Mononuclear cell (primary cell): ENCODE results near the gene SGK1. TPM values are rescaled to one million over a fixed set of nuclear protein-coding genes. Genes with fewer than 3 reads are reported as not detected.

Experiments
- H3K27me3 ChIP-seq: 2 replicates; pipeline ENCODE4 v1.6.0; 2011; ENCODE audit warnings: low read length, control low read depth; ENCODE audit not compliant: insufficient read depth
- H3K4me1 ChIP-seq: 2 replicates; pipeline ENCODE4 v1.5.1; 2011; ENCODE audit warnings: mild to moderate bottlenecking, low read length, control low read depth; ENCODE audit not compliant: insufficient read depth
- H3K4me3 ChIP-seq: 2 replicates; pipeline ENCODE4 v1.5.1; 2011; ENCODE audit warnings: mild to moderate bottlenecking, low read length, moderate library complexity
- H3K9me3 ChIP-seq: 2 replicates; pipeline ENCODE4 v1.5.1; 2011; ENCODE audit warnings: low read depth, mild to moderate bottlenecking, control low read depth, low read length
- total RNA-seq: library from RNA; depleted of rRNA; stranded (reverse); fragments of >200 nt; gene quantifications from one replicate; pipeline ENCODE4 v1.2.3, GENCODE V29; 2012

SGK1 gene
- total RNA-seq, 1 donor: 1,288 TPM

GRCh38 chr6:134176264-134176975 lies 141.5 kb downstream of the SGK1 start:
- H3K4me3 ChIP-seq: peak overlapping the region; percentile 86

GRCh38 chr6:134175532-134176263 lies 142.2 kb downstream of the SGK1 start:
- Histone ChIP-seq H3K27me3 (no peaks in the 10 kb centered on the region), H3K4me1 (peaks cover 52% of the 10 kb centered on the region), H3K9me3 (no peaks in the 10 kb centered on the region)

More at GRCh38 chr6:134176264-134176975, 141.5 kb downstream of the SGK1 start:
- H3K9me3 ChIP-seq: no peaks in the 10 kb centered on the region
- no peaks in the 10 kb centered on the region for H3K27me3 ChIP-seq
- H3K4me1 ChIP-seq: peaks cover 45% of the 10 kb centered on the region

GRCh38 chr6:134174672-134175531 lies 143.0 kb downstream of the SGK1 start:
- Histone ChIP-seq H3K9me3 (no peaks in the 10 kb centered on the region), H3K4me3 (peak overlapping the region; percentile 86), H3K27me3 (no peaks in the 10 kb centered on the region), H3K4me1 (peaks cover 58% of the 10 kb centered on the region)

More at GRCh38 chr6:134175532-134176263, 142.2 kb downstream of the SGK1 start:
- H3K4me3 ChIP-seq: peak overlapping the region; percentile 86

GRCh38 chr6:134173936-134174671 lies 143.8 kb downstream of the SGK1 start:
- H3K27me3 ChIP-seq: no peaks in the 10 kb centered on the region
- H3K9me3 ChIP-seq: no peaks in the 10 kb centered on the region
- peaks cover 62% of the 10 kb centered on the region for H3K4me1 ChIP-seq
- H3K4me3 ChIP-seq: peak overlapping the region; percentile 86

- Histone ChIP-seq H3K4me1 (peaks cover 57% of the 10 kb centered on the region), H3K9me3 (no peaks in the 10 kb centered on the region), H3K4me3 (peak overlapping the region; percentile 86), H3K27me3 (no peaks in the 10 kb centered on the region)
Observed at GRCh38 chr6:134173366-134173725, 144.6 kb downstream of the SGK1 start.

- Histone ChIP-seq H3K27me3 (no peaks in the 10 kb centered on the region), H3K4me3 (peak overlapping the region; percentile 86), H3K9me3 (no peaks in the 10 kb centered on the region), H3K4me1 (peaks cover 54% of the 10 kb centered on the region)
Observed at GRCh38 chr6:134172706-134173365, 145.1 kb downstream of the SGK1 start.

GRCh38 chr6:134172020-134172705 lies 145.7 kb downstream of the SGK1 start:
- Histone ChIP-seq H3K9me3 (no peaks in the 10 kb centered on the region), H3K4me1 (peaks cover 47% of the 10 kb centered on the region)

GRCh38 chr6:134171517-134171916 lies 146.4 kb downstream of the SGK1 start:
- no peak overlapping the region for H3K4me3 ChIP-seq
- peaks cover 43% of the 10 kb centered on the region for H3K4me1 ChIP-seq
- no peaks in the 10 kb centered on the region for H3K9me3 ChIP-seq
- H3K27me3 ChIP-seq: no peaks in the 10 kb centered on the region

More at GRCh38 chr6:134172020-134172705, 145.7 kb downstream of the SGK1 start:
- peak overlapping the region; percentile 86 for H3K4me3 ChIP-seq
- H3K27me3 ChIP-seq: no peaks in the 10 kb centered on the region

GRCh38 chr6:134170844-134171243 lies 147.1 kb downstream of the SGK1 start:
- Histone ChIP-seq H3K4me3 (no peak overlapping the region), H3K27me3 (no peaks in the 10 kb centered on the region), H3K9me3 (no peaks in the 10 kb centered on the region), H3K4me1 (peaks cover 36% of the 10 kb centered on the region)

GRCh38 chr6:134169871-134170486 lies 147.9 kb downstream of the SGK1 start:
- H3K4me3 ChIP-seq: no peak overlapping the region
- H3K4me1 ChIP-seq: peaks cover 36% of the 10 kb centered on the region
- no peaks in the 10 kb centered on the region for H3K9me3 ChIP-seq
- H3K27me3 ChIP-seq: no peaks in the 10 kb centered on the region

GRCh38 chr6:134168590-134169208 lies 149.2 kb downstream of the SGK1 start:
- H3K4me1 ChIP-seq: peaks cover 36% of the 10 kb centered on the region
- H3K27me3 ChIP-seq: no peaks in the 10 kb centered on the region
- no peak overlapping the region for H3K4me3 ChIP-seq
- H3K9me3 ChIP-seq: no peaks in the 10 kb centered on the region

GRCh38 chr6:134166511-134167261 lies 151.2 kb downstream of the SGK1 start:
- Histone ChIP-seq H3K4me3 (no peak overlapping the region), H3K27me3 (no peaks in the 10 kb centered on the region), H3K4me1 (peaks cover 19% of the 10 kb centered on the region), H3K9me3 (no peaks in the 10 kb centered on the region)
